Upper lobe of right lung (tissue), 1 donor: ENCODE results near the gene HMMR. TPM values are rescaled to one million over a fixed set of nuclear protein-coding genes. Genes with fewer than 3 reads are reported as not detected.
"Not testable (repeated sequence)": the region's sequence is repeated elsewhere in the genome, so short reads cannot be mapped to it uniquely, and the experiment has no call there.

ENCODE experiments used
- ATAC-seq: fragments of 200-7000 bp; cut with Tn5 transposase; one replicate; pipeline ENCODE4 v1.9.1; 2020; ENCODE audit warnings: mild to moderate bottlenecking, moderate library complexity
- DNase-seq: peaks from one replicate; pipeline ENCODE4 v3.0.0-alpha.2; 2020
- H3K27ac ChIP-seq: fragments of 200-600 bp; one replicate; pipeline ENCODE4 v1.8.0; 2022
- H3K27me3 ChIP-seq: fragments of 200-600 bp; one replicate; pipeline ENCODE4 v1.8.0; 2022; ENCODE audit warnings: mild to moderate bottlenecking
- H3K36me3 ChIP-seq: fragments of 200-600 bp; one replicate; pipeline ENCODE4 v1.8.0; 2022
- H3K4me1 ChIP-seq: fragments of 200-600 bp; one replicate; pipeline ENCODE4 v1.8.0; 2022
- H3K4me3 ChIP-seq: fragments of 200-600 bp; one replicate; pipeline ENCODE4 v1.8.0; 2022; ENCODE audit warnings: mild to moderate bottlenecking
- H3K9me3 ChIP-seq: fragments of 200-600 bp; one replicate; pipeline ENCODE4 v1.8.0; 2022
- intact Hi-C: fragments of 100-400 bp; cut with DNase I; formaldehyde crosslinking; loops from one replicate; pipeline ENCODE4 v1.11.0; 2022
- total RNA-seq: library from RNA; stranded (reverse); fragmentation: NEBNext Ultra II Directional; extraction: Animal tissue kit (Norgen Biotek cat#: 25700); gene quantifications from one replicate; pipeline ENCODE4 v1.2.1, GENCODE V29; 2021
- TF ChIP-seq, protein P1 (sequence below): fragments of 200-600 bp; IDR thresholded peaks from one replicate; pipeline ENCODE4 v1.8.0; 2022; ENCODE audit warnings: antibody characterized with exemption
- donor health status: DM: no; HTN: yes; CAD: no; lungs with severe emphysema.

HMMR gene
- total RNA-seq, 1 donor from 2014 or later, result 1.6 TPM

DNA sequence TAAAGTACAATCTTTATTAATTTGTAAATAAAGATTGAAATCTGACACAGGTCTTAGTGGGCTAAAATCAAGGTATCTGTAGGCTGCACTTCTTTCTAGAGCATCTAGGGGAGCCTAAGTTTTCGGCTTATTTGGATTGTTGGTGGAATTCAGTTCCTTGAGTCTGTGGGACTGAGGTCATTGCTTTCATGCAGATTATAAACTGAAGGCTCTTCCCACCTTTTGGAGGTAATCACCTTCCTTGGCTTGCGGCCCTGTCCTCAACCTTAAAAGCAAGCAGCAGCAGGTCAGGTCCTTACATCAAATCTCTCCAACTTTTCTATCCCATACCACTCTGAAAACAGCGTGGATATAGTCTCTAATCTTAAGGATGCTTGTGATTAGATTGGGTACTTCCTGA, 70.8 kb downstream of the HMMR start:
- intact Hi-C loops, result no loop called here
- Histone ChIP-seq H3K4me3 (no peak overlapping the region), H3K4me1 (no peaks in the 10 kb centered on the region), H3K36me3 (no peaks in the 10 kb centered on the region), H3K27me3 (no peaks in the 10 kb centered on the region), H3K27ac (no peak overlapping the region), H3K9me3 (no peaks in the 10 kb centered on the region)
- no peak for DNase-seq
- TF ChIP-seq, protein P1, sequence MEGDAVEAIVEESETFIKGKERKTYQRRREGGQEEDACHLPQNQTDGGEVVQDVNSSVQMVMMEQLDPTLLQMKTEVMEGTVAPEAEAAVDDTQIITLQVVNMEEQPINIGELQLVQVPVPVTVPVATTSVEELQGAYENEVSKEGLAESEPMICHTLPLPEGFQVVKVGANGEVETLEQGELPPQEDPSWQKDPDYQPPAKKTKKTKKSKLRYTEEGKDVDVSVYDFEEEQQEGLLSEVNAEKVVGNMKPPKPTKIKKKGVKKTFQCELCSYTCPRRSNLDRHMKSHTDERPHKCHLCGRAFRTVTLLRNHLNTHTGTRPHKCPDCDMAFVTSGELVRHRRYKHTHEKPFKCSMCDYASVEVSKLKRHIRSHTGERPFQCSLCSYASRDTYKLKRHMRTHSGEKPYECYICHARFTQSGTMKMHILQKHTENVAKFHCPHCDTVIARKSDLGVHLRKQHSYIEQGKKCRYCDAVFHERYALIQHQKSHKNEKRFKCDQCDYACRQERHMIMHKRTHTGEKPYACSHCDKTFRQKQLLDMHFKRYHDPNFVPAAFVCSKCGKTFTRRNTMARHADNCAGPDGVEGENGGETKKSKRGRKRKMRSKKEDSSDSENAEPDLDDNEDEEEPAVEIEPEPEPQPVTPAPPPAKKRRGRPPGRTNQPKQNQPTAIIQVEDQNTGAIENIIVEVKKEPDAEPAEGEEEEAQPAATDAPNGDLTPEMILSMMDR, result no peak
- ATAC-seq, result no peak

DNA sequence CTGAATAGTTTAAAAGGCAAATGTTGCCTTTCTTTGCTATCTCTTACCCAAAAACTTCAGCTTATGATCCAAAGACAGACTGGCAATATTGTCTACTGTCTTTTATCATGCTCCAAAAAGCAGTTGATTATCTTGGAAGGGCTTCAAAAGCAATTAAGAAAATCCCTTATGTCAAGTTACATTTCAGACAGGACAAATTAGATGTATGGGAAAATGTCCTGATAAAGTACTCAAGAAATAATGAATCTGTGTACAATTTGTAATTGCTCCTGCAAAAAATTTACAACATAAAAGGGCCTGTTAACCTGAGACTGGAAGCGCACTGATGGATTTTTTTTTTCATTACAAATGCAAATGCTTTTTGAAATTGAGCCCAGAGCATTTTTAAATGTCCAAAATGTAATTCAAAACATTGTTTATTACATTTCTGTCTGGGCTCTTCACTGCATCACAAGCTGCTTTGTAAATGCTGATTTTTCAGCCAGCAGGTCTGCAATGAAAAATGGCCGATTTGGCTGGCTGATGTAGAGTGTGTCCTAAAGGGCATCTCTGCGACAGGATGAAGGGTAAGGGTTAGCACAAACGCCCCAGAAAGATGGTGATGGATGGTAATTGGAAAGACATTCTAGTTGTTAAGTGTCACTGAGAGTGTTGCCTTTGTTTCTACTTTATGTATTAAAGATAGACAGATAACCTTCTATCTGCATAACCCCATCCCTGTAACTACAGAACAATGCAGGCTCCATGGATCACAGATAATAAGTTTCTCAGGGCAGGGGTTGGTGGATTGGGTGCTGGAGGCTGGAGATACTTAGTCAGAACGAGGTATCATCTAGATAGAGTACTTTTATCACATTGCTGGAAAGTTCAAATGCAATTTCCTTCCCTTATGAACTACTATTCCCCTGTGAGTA, 72.0 kb downstream of the HMMR start:
- Histone ChIP-seq H3K27ac (no peak overlapping the region), H3K36me3 (no peaks in the 10 kb centered on the region), H3K9me3 (no peaks in the 10 kb centered on the region), H3K4me1 (no peaks in the 10 kb centered on the region), H3K27me3 (no peaks in the 10 kb centered on the region), H3K4me3 (no peak overlapping the region)
- ATAC-seq, result no peak
- intact Hi-C loops, result no loop called here
- TF ChIP-seq, protein P1, result no peak
- DNase-seq, result no peak

DNA sequence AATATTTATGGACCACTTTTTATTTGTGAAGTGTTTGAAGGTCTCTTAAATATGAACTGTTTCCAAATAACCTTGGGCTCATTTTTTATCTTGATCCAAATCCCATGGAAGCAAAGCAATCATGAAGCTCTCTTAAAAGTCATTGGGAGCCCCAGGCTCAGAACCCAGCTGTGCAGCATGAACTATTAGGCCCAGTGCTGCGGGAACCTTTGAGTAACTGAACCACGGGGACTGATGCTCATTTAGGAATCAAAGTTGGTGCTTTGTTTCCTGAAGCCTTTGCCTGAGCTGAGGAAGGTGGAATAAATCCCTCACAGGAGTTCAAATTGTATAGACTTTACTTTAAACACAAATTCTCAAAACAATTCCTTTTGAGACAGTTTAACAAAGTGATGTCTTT, 72.8 kb downstream of the HMMR start:
- TF ChIP-seq, protein P1, result no peak
- no peaks in the 10 kb centered on the region for H3K4me1 ChIP-seq
- ATAC-seq, result no peak
- no peak for DNase-seq
- no peaks in the 10 kb centered on the region for H3K9me3 ChIP-seq
- H3K27ac ChIP-seq, result no peak overlapping the region
- H3K36me3 ChIP-seq, result no peaks in the 10 kb centered on the region
- no peaks in the 10 kb centered on the region for H3K27me3 ChIP-seq
- intact Hi-C loops, result no loop called here
- no peak overlapping the region for H3K4me3 ChIP-seq

DNA sequence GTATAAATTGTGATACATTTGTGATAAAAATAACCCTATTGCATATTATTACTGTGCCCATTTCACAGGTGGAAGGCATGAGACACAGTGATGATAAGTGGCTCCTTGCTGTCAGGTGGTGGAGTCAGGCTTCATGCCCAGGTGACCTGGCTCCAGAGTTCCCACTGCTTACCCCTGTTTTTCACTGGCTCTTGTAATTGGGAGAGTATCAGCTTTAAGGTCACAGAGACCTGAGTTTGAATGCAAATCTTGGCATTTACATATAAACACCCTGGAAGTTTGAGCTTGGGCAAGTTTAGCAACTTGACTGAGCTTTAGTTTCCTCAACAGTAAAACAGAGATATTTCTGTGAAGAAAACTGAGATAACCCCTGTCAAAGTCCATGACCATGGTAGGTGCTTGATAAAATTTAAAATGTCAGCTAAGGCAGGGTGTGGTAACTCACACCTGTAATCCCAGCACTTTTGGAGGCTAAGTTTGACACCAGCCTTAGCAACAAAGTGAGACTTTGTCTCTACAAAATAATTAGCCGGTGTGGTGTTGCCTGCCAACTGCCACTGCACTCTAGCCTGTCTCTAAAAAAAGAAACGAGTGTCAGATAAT, 74.2 kb downstream of the HMMR start:
- Histone ChIP-seq H3K4me1 (no peaks in the 10 kb centered on the region), H3K9me3 (no peaks in the 10 kb centered on the region), H3K27me3 (no peaks in the 10 kb centered on the region), H3K4me3 (no peak overlapping the region), H3K27ac (no peak overlapping the region), H3K36me3 (no peaks in the 10 kb centered on the region)
- TF ChIP-seq, protein P1, result no peak
- no peak for DNase-seq
- intact Hi-C loops, result no loop called here
- ATAC-seq, result no peak

DNA sequence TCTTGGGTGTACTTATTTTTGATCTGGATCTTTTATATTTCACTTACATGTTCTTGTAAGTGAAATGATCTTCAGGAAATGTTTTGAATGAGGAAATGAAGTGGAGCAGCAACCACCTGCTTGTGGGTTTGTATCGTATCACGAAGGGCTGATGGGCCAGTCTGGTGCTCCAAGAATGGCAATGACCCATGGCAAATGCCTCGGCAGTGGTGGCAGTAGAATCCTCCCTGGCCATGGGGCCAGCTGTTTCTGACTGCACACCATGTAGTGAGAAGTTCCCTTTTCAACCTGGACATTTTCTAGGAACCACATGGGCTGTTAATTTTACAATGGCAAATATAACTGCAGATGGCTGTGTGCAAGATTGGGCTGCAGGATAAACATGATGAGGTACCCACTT, 74.9 kb downstream of the HMMR start:
- TF ChIP-seq, protein P1, result no peak
- no peaks in the 10 kb centered on the region for H3K9me3 ChIP-seq
- H3K4me1 ChIP-seq, result no peaks in the 10 kb centered on the region
- DNase-seq (no peak), ATAC-seq (no peak)
- no peak overlapping the region for H3K27ac ChIP-seq
- no peaks in the 10 kb centered on the region for H3K36me3 ChIP-seq
- intact Hi-C loops, result no loop called here
- H3K4me3 ChIP-seq, result no peak overlapping the region
- H3K27me3 ChIP-seq, result no peaks in the 10 kb centered on the region

DNA sequence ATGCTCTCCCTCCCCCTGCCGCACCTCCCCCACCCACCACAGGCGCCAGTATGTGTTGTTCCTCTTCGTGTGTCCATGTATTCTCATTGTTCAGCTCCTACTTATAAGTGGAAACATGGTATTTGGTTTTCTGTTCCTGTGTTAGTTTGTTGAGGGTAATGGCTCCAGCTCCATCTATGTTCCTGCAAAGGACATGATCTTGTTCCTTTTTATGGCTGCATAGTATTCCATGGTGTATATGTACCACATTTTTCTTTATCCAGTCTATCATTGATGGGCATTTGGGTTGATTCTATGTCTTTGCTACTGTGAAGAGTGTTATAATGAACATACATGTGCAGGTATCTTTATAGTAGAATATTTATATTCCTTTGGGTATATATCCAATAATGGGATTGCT, 76.0 kb downstream of the HMMR start:
- intact Hi-C loops, H3K27me3 ChIP-seq, H3K9me3 ChIP-seq, DNase-seq, H3K36me3 ChIP-seq, H3K27ac ChIP-seq, H3K4me3 ChIP-seq, H3K4me1 ChIP-seq, ATAC-seq: not testable (repeated sequence)
